HepG2 (cell line): ENCODE measurements around the gene OMA1. TPM values are rescaled to one million over a fixed set of nuclear protein-coding genes. Genes with fewer than 3 reads are reported as not detected.

Experiments
- ATAC-seq: fragments of 200-7000 bp; cut with Tn5 transposase; 3 replicates; pipeline ENCODE4 v1.9.1; 2020; ENCODE audit warnings: mild to moderate bottlenecking, moderate library complexity
- BruUV-seq: library from RNA; stranded (reverse); fragments of 400-500 nt; replicated peaks from 2 replicates; lab custom pipeline; 2021; lab: Mats Ljungman, UMichigan
- CTCF ChIA-PET: fragments of 300-600 bp; formaldehyde crosslinking; extraction: SDS; loops from one replicate; lab custom pipeline; 2021; ENCODE audit warnings: low total read pairs, inconsistent platforms, low intra/inter-chr PET ratio; lab: Yijun Ruan, JAX
- POLR2A ChIA-PET: fragments of 350-600 bp; sonication (Branson Sonifier 250); formaldehyde crosslinking; loops from one replicate; lab custom pipeline; 2020; ENCODE audit warnings: antibody characterized with exemption, inconsistent platforms; lab: Yijun Ruan, JAX
- DNase-seq: peaks from one replicate; pipeline ENCODE4 v3.0.0-alpha.2; 2015; ENCODE audit warnings: low spot score
- FAIRE-seq: peaks from 3 replicates; lab custom pipeline; 2011; peaks lifted over from hg19 to GRCh38; lab: Jason Lieb, UNC
- H2AFZ ChIP-seq: one replicate; pipeline ENCODE4 v1.6.1; 2011; ENCODE audit warnings: low read length, inconsistent platforms
- H3K27ac ChIP-seq: fragments of 300-600 bp; 3 replicates; pipeline ENCODE4 v1.8.0; 2011; ENCODE audit warnings: mixed run types, mild to moderate bottlenecking, mixed read lengths, low read length, inconsistent platforms; ENCODE audit not compliant: insufficient read depth; ENCODE audit errors: extremely low read length
- H3K27me3 ChIP-seq, 2 experiments: fragments of 200-600 bp in 1 of 2; 2 replicates in 1 of 2; 3 replicates in 1 of 2; pipeline versions ENCODE4 v1.6.0 to v1.8.0; 2011; ENCODE audit warnings: low read length in 2 of 2, mild to moderate bottlenecking in 2 of 2, moderate library complexity in 2 of 2, inconsistent platforms in 1 of 2; ENCODE audit not compliant: insufficient read depth in 2 of 2, control insufficient read depth in 1 of 2
- H3K36me3 ChIP-seq, 2 experiments: fragments of 200-600 bp in 1 of 2; replicated peaks in 1 of 2; 2 replicates in 1 of 2; 3 replicates in 1 of 2; pipeline versions ENCODE4 v1.5.1 to v1.8.0; 2011; ENCODE audit warnings: low read length in 2 of 2, inconsistent platforms in 1 of 2; ENCODE audit not compliant: insufficient read depth in 2 of 2, control insufficient read depth in 1 of 2
- H3K4me1 ChIP-seq: 2 replicates; pipeline ENCODE4 v1.5.1; 2012; ENCODE audit warnings: low read length, inconsistent platforms; ENCODE audit not compliant: insufficient read depth
- H3K4me2 ChIP-seq: 2 replicates; pipeline ENCODE4 v1.6.0; 2011; ENCODE audit warnings: low read depth, low read length, inconsistent platforms
- H3K4me3 ChIP-seq, 3 experiments: fragments of 200-600 bp in 1 of 3; sonication (generic), shearing (Covaris generic) in 1 of 3; replicated peaks in 1 of 3; 2 replicates each; pipeline ENCODE4 v1.5.1; 2011 to 2016; ENCODE audit warnings: low read length in 3 of 3, inconsistent platforms in 2 of 3, low read depth in 2 of 3, mild to moderate bottlenecking in 2 of 3, control low read depth in 1 of 3, mixed read lengths in 1 of 3; ENCODE audit not compliant: insufficient read depth in 1 of 3
- H3K79me2 ChIP-seq: one replicate; pipeline ENCODE4 v1.6.1; 2011; ENCODE audit warnings: low read length, inconsistent platforms; ENCODE audit not compliant: insufficient read depth
- H3K9ac ChIP-seq: 2 replicates; pipeline ENCODE4 v1.6.0; 2011; ENCODE audit warnings: mild to moderate bottlenecking, low read depth, low read length, inconsistent platforms; ENCODE audit not compliant: insufficient read depth
- H3K9me3 ChIP-seq: 2 replicates; pipeline ENCODE4 v1.5.1; 2012; ENCODE audit warnings: mild to moderate bottlenecking, low read length
- H4K20me1 ChIP-seq: 2 replicates; pipeline ENCODE4 v1.6.0; 2011; ENCODE audit warnings: inconsistent platforms, mild to moderate bottlenecking, low read length, moderate library complexity; ENCODE audit not compliant: insufficient read depth
- EP300 ChIP-seq, 3 experiments: sonication (generic) in 1 of 3; formaldehyde crosslinking in 1 of 3; IDR thresholded peaks; 2 replicates each; pipeline versions ENCODE4 v1.5.1 to v1.6.1; 2011 to 2020; ENCODE audit warnings: low read depth in 2 of 3, low read length in 2 of 3, borderline replicate concordance in 1 of 3, improper control_type of control experiment in 1 of 3, mild to moderate bottlenecking in 1 of 3, missing genetic modification reagents in 1 of 3, moderate library complexity in 1 of 3
- FOSL1 ChIP-seq: sonication (generic); formaldehyde crosslinking; IDR thresholded peaks from 2 replicates; pipeline ENCODE4 v1.9.0; 2021; ENCODE audit warnings: missing genetic modification reagents, borderline replicate concordance
- GABPA ChIP-seq, 2 experiments: IDR thresholded peaks; 2 replicates each; pipeline ENCODE4 v1.6.1; 2011 to 2016; ENCODE audit warnings: low read depth in 2 of 2, low read length in 1 of 2, missing biosample characterization in 1 of 2, missing genetic modification characterization in 1 of 2
- HOXD1 ChIP-seq: sonication (generic); formaldehyde crosslinking; IDR thresholded peaks from 2 replicates; pipeline ENCODE4 v1.5.0; 2020; ENCODE audit warnings: missing genetic modification reagents
- POLR2AphosphoS2 ChIP-seq: IDR thresholded peaks from 2 replicates; pipeline ENCODE4 v1.6.1; 2011; ENCODE audit warnings: low read depth, low read length, improper control_type of control experiment
- RARA ChIP-seq: IDR thresholded peaks from 2 replicates; pipeline ENCODE4 v1.6.1; 2016; ENCODE audit warnings: missing genetic modification reagents, missing compliant biosample characterization
- RARG ChIP-seq: sonication (generic); formaldehyde crosslinking; IDR thresholded peaks from 2 replicates; pipeline ENCODE4 v1.4.0; 2020; ENCODE audit warnings: low read depth, mild to moderate bottlenecking, missing genetic modification reagents
- RBFOX2 ChIP-seq: fragments of 200-400 bp; formaldehyde crosslinking; IDR thresholded peaks from 2 replicates; pipeline ENCODE4 v1.6.1; 2017; ENCODE audit warnings: low read depth, mild to moderate bottlenecking, low read length
- SNAI1 ChIP-seq: sonication (generic); formaldehyde crosslinking; IDR thresholded peaks from 2 replicates; pipeline ENCODE4 v1.5.0; 2020; ENCODE audit warnings: mild to moderate bottlenecking, missing genetic modification reagents, borderline replicate concordance
- ZEB1 ChIP-seq: IDR thresholded peaks from 2 replicates; pipeline ENCODE4 v1.6.1; 2012; ENCODE audit warnings: mild to moderate bottlenecking, low read depth, inconsistent platforms; ENCODE audit not compliant: insufficient replicate concordance
- ZNF136 ChIP-seq: sonication (generic); formaldehyde crosslinking; IDR thresholded peaks from 2 replicates; pipeline ENCODE4 v1.8.1; 2022; ENCODE audit warnings: low read depth, mild to moderate bottlenecking, moderate library complexity, missing genetic modification reagents
- ZNF235 ChIP-seq: sonication (generic); formaldehyde crosslinking; IDR thresholded peaks from 2 replicates; pipeline ENCODE4 v1.8.1; 2023; ENCODE audit warnings: mild to moderate bottlenecking, missing genetic modification reagents, borderline replicate concordance
- ZNF253 ChIP-seq: sonication (generic); formaldehyde crosslinking; IDR thresholded peaks from 2 replicates; pipeline ENCODE4 v1.8.0; 2022; ENCODE audit warnings: mild to moderate bottlenecking, missing genetic modification reagents, borderline replicate concordance
- ZNF367 ChIP-seq: sonication (generic); formaldehyde crosslinking; IDR thresholded peaks from 2 replicates; pipeline ENCODE4 v1.4.0; 2020; ENCODE audit warnings: missing genetic modification reagents, borderline replicate concordance
- in situ Hi-C: cut with HindIII; loops from 2 replicates; pipeline ENCODE4 v1.10.0; 2017; ENCODE audit warnings: low pct_unique_long_range_greater_than_20kb; ENCODE audit not compliant: extremely low pct_ligation_motif_present
- intact Hi-C: fragments of 100-400 bp; cut with micrococcal nuclease; formaldehyde crosslinking; loops from one replicate; pipeline ENCODE4 v1.10.0; 2022; ENCODE audit not compliant: unreplicated experiment
- polyA plus RNA-seq, 8 experiments: library from polyadenylated mRNA; depleted of rRNA in 3 of 8; stranded (reverse) in 7 of 8; unstranded in 1 of 8; fragments of >200 nt; fragmentation: Illumina TruSeq in 4 of 8; extraction: Trizol in 4 of 8; gene quantifications; 2 replicates each; pipeline versions ENCODE4 v1.2.1 to v1.2.3, GENCODE V29; 2011 to 2016; ENCODE audit warnings: low read depth in 4 of 8, missing spikeins in 1 of 8, mixed read lengths in 1 of 8; ENCODE audit not compliant: insufficient read depth in 1 of 8
- total RNA-seq, 5 experiments: library from RNA; depleted of rRNA; stranded (reverse); fragments of >200 nt; fragmentation: Illumina TruSeq; extraction: Trizol; gene quantifications; 2 replicates each; pipeline ENCODE4 v1.2.3, GENCODE V29; 2016; ENCODE audit warnings: low read depth in 1 of 5
- TF ChIP-seq, protein P1 (sequence below): sonication (generic); formaldehyde crosslinking; IDR thresholded peaks from 2 replicates; pipeline ENCODE4 v1.5.0; 2020; ENCODE audit warnings: missing genetic modification reagents, mild to moderate bottlenecking, borderline replicate concordance
- TF ChIP-seq, protein P2 (sequence below): sonication (generic); formaldehyde crosslinking; conservative IDR thresholded peaks from 2 replicates; pipeline ENCODE4 v1.4.0; 2020; ENCODE audit warnings: missing genetic modification reagents
- TF ChIP-seq, protein P3 (sequence below): sonication (generic); formaldehyde crosslinking; IDR thresholded peaks from 2 replicates; pipeline ENCODE4 v1.5.1; 2020; ENCODE audit warnings: mild to moderate bottlenecking, missing genetic modification reagents, borderline replicate concordance

The OMA1 gene
- total and polyA plus RNA-seq, 2 of the 13 experiments (the other 11 are each of a cell fraction or from before 2014, with no cell fraction given): 7.0 to 26.9 TPM

DNA sequence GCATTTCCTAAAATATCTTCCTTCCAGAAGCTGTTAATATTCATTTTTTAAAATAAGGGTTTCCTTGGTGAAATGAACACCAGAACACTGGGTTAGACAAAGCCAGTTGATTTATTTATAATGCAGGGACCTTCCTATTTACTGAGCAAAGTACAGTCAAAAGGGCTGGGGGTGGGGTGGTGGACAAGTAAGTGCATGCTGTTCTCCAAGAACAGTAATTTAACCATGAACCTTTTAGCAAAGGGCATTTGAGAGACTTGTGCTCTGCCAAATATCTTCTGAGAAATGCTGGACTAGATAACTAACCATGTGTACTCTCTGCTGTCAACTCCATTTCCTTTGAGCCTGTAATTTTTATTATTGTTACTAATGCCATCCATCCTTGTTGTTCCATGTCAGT is 100.2 kb downstream of the OMA1 start:
- peaks cover 44% of the 10 kb centered on the region for H3K4me1 ChIP-seq
- peak; percentile 28 for DNase-seq
- no peaks in the 10 kb centered on the region for H3K9me3 ChIP-seq
- intact Hi-C loops: no loop called here
- ATAC-seq: peak; percentile 85
- in situ Hi-C loops: no loop called here
- peak overlapping the region in 1 of 3 experiments; percentile 18; a peak in 1 of 6 replicates for H3K4me3 ChIP-seq
- ChIA-PET CTCF (no interaction called here), POLR2A (no interaction called here)
- H3K27me3 ChIP-seq: no peaks in the 10 kb centered on the region
- H4K20me1 ChIP-seq: no peaks in the 10 kb centered on the region
- H2AFZ ChIP-seq: no peak overlapping the region
- H3K36me3 ChIP-seq: no peaks in the 10 kb centered on the region
- peak overlapping the region; percentile 45 for H3K4me2 ChIP-seq
- FAIRE-seq: no peak
- peak overlapping the region; percentile 28 for H3K27ac ChIP-seq
- H3K79me2 ChIP-seq: no peaks in the 10 kb centered on the region
- no TSS peak for BruUV-seq
- H3K9ac ChIP-seq: no peak overlapping the region
- TF ChIP-seq ZNF235 (CRISPR knock-in tag) (no peak), POLR2AphosphoS2 (no peak), RARA (CRISPR knock-in tag) (0 out of 2 replicates have a peak, but pooled peaks have one; percentile 43), ZNF367 (CRISPR knock-in tag) (no peak), ZNF253 (no peak), RARG (CRISPR knock-in tag) (no peak), SNAI1 (CRISPR knock-in tag) (no peak), ZNF136 (CRISPR knock-in tag) (no peak), GABPA (IDR thresholded peaks at IDR 0.05; ENCODE audit: low read depth, low read length) (no peak), GABPA (CRISPR knock-in tag; IDR thresholded peaks at IDR 0.05; ENCODE audit: low read depth) (no peak), FOSL1 (no peak), RBFOX2 (no peak), EP300 (IDR thresholded peaks at IDR 0.05; ENCODE audit: low read depth in 2 of 2, low read length in 2 of 2) (peak in 1 of 2 experiments; percentile 35; a peak in 1 of 4 replicates), EP300 (CRISPR knock-in tag; IDR thresholded peaks at IDR 0.05; ENCODE audit: borderline replicate concordance) (no peak), ZEB1 (no peak), HOXD1 (CRISPR knock-in tag) (no peak)
- TF ChIP-seq, protein P1, sequence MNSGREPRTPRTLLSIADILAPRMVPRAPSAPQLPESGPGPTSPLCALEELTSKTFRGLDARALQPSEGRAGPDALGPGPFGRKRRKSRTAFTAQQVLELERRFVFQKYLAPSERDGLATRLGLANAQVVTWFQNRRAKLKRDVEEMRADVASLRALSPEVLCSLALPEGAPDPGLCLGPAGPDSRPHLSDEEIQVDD (CRISPR knock-in tag): no peak
- TF ChIP-seq, protein P2, sequence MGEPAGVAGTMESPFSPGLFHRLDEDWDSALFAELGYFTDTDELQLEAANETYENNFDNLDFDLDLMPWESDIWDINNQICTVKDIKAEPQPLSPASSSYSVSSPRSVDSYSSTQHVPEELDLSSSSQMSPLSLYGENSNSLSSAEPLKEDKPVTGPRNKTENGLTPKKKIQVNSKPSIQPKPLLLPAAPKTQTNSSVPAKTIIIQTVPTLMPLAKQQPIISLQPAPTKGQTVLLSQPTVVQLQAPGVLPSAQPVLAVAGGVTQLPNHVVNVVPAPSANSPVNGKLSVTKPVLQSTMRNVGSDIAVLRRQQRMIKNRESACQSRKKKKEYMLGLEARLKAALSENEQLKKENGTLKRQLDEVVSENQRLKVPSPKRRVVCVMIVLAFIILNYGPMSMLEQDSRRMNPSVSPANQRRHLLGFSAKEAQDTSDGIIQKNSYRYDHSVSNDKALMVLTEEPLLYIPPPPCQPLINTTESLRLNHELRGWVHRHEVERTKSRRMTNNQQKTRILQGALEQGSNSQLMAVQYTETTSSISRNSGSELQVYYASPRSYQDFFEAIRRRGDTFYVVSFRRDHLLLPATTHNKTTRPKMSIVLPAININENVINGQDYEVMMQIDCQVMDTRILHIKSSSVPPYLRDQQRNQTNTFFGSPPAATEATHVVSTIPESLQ (CRISPR knock-in tag): no peak
- TF ChIP-seq, protein P3, sequence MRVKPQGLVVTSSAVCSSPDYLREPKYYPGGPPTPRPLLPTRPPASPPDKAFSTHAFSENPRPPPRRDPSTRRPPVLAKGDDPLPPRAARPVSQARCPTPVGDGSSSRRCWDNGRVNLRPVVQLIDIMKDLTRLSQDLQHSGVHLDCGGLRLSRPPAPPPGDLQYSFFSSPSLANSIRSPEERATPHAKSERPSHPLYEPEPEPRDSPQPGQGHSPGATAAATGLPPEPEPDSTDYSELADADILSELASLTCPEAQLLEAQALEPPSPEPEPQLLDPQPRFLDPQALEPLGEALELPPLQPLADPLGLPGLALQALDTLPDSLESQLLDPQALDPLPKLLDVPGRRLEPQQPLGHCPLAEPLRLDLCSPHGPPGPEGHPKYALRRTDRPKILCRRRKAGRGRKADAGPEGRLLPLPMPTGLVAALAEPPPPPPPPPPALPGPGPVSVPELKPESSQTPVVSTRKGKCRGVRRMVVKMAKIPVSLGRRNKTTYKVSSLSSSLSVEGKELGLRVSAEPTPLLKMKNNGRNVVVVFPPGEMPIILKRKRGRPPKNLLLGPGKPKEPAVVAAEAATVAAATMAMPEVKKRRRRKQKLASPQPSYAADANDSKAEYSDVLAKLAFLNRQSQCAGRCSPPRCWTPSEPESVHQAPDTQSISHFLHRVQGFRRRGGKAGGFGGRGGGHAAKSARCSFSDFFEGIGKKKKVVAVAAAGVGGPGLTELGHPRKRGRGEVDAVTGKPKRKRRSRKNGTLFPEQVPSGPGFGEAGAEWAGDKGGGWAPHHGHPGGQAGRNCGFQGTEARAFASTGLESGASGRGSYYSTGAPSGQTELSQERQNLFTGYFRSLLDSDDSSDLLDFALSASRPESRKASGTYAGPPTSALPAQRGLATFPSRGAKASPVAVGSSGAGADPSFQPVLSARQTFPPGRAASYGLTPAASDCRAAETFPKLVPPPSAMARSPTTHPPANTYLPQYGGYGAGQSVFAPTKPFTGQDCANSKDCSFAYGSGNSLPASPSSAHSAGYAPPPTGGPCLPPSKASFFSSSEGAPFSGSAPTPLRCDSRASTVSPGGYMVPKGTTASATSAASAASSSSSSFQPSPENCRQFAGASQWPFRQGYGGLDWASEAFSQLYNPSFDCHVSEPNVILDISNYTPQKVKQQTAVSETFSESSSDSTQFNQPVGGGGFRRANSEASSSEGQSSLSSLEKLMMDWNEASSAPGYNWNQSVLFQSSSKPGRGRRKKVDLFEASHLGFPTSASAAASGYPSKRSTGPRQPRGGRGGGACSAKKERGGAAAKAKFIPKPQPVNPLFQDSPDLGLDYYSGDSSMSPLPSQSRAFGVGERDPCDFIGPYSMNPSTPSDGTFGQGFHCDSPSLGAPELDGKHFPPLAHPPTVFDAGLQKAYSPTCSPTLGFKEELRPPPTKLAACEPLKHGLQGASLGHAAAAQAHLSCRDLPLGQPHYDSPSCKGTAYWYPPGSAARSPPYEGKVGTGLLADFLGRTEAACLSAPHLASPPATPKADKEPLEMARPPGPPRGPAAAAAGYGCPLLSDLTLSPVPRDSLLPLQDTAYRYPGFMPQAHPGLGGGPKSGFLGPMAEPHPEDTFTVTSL (CRISPR knock-in tag): peak; percentile 39; the same call in 1 of the 2 replicates
